Caco-2 (cell line): ENCODE results near the gene TFR2. TPM values are rescaled to one million over a fixed set of nuclear protein-coding genes. Genes with fewer than 3 reads are reported as not detected.

Source experiments
- BruUV-seq: library from RNA; stranded (reverse); fragments of 400-500 nt; replicated peaks from 2 replicates; lab custom pipeline; 2021; lab: Mats Ljungman, UMichigan
- CTCF ChIA-PET: fragments of 300-600 bp; sonication (Branson Sonifier 250); formaldehyde crosslinking; loops from one replicate; lab custom pipeline; 2022; ENCODE audit warnings: antibody characterized with exemption; lab: Charles Lee
- POLR2A ChIA-PET: fragments of 300-600 bp; sonication (Branson Sonifier 250); formaldehyde crosslinking; loops from one replicate; lab custom pipeline; 2022; ENCODE audit warnings: antibody characterized with exemption; lab: Charles Lee
- DNase-seq, 2 experiments: peaks; one replicate each; pipeline versions ENCODE4 v3.0.0 to v3.0.0-alpha.2; 2020 to 2022
- H3K27me3 ChIP-seq: replicated peaks from 2 replicates; pipeline ENCODE4 v1.6.0; 2011; ENCODE audit warnings: low read length; ENCODE audit not compliant: control insufficient read depth, insufficient read depth
- H3K36me3 ChIP-seq: 2 replicates; pipeline ENCODE4 v1.5.1; 2011; ENCODE audit warnings: low read length; ENCODE audit not compliant: control insufficient read depth, insufficient read depth
- H3K4me1 ChIP-seq: fragments of 250-450 bp; sonication (Bioruptor Pico); 2 replicates; pipeline ENCODE4 v1.5.1; 2020; ENCODE audit warnings: mild to moderate bottlenecking
- H3K4me3 ChIP-seq: 2 replicates; pipeline ENCODE4 v1.5.1; 2011; ENCODE audit warnings: low read depth, mild to moderate bottlenecking, control low read depth, low read length
- H3K9me3 ChIP-seq: fragments of 250-450 bp; sonication (Bioruptor Pico); 2 replicates; pipeline ENCODE4 v1.5.1; 2020; ENCODE audit warnings: mild to moderate bottlenecking, moderate library complexity
- H3K27ac Mint-ChIP-seq: one replicate; pipeline ENCODE4 v1.8.0; 2022; ENCODE audit warnings: mixed read lengths; ENCODE audit not compliant: unreplicated experiment
- H3K27me3 Mint-ChIP-seq: one replicate; pipeline ENCODE4 v1.8.0; 2022; ENCODE audit warnings: mixed read lengths; ENCODE audit not compliant: insufficient read depth, unreplicated experiment
- H3K36me3 Mint-ChIP-seq: one replicate; pipeline ENCODE4 v1.8.0; 2022; ENCODE audit warnings: mild to moderate bottlenecking, mixed read lengths; ENCODE audit not compliant: insufficient read depth, unreplicated experiment
- H3K4me1 Mint-ChIP-seq: one replicate; pipeline ENCODE4 v1.8.0; 2022; ENCODE audit warnings: low read depth, mixed read lengths; ENCODE audit not compliant: unreplicated experiment
- H3K4me3 Mint-ChIP-seq: one replicate; pipeline ENCODE4 v1.8.0; 2022; ENCODE audit warnings: mild to moderate bottlenecking, moderate library complexity, mixed read lengths; ENCODE audit not compliant: unreplicated experiment
- H3K9me3 Mint-ChIP-seq: one replicate; pipeline ENCODE4 v1.8.0; 2022; ENCODE audit warnings: mixed read lengths; ENCODE audit not compliant: unreplicated experiment
- CTCF ChIP-seq, 2 experiments: fragments of 200-600 bp in 1 of 2; IDR thresholded peaks; 1 replicate in 1 of 2; 2 replicates in 1 of 2; pipeline versions ENCODE4 v1.5.1 to v1.8.0; 2011 to 2022; ENCODE audit warnings: antibody characterized with exemption in 1 of 2, control low read depth in 1 of 2, inconsistent platforms in 1 of 2, low read depth in 1 of 2, low read length in 1 of 2, mild to moderate bottlenecking in 1 of 2, moderate library complexity in 1 of 2; ENCODE audit not compliant: insufficient read depth in 1 of 2, severe bottlenecking in 1 of 2, unreplicated experiment in 1 of 2
- intact Hi-C: fragments of 100-400 bp; cut with micrococcal nuclease; formaldehyde crosslinking; loops from one replicate; pipeline ENCODE4 v1.10.0; 2022; ENCODE audit not compliant: unreplicated experiment
- total RNA-seq: library from RNA; stranded (reverse); gene quantifications from 2 replicates; pipeline ENCODE4 v1.2.3, GENCODE V29; 2022

Gene TFR2
- total RNA-seq, 1 experiment from 2014 or later: 9.7 TPM

GRCh38 chr7:100640517-100641440 lies 573 bp downstream of the TFR2 start:
- CTCF ChIA-PET: no interaction called here
- POLR2A ChIA-PET: no interaction called here
- intact Hi-C loops: no loop called here
- no TSS peak for BruUV-seq
- H3K27me3 ChIP-seq: no peaks in the 10 kb centered on the region
- Mint-ChIP-seq H3K4me1 (no peaks in the 10 kb centered on the region), H3K36me3 (peaks cover 4% of the 10 kb centered on the region), H3K4me3 (no peak overlapping the region), H3K27ac (no peak overlapping the region), H3K9me3 (no peaks in the 10 kb centered on the region), H3K27me3 (no peaks in the 10 kb centered on the region)
- H3K9me3 ChIP-seq: no peaks in the 10 kb centered on the region
- H3K36me3 ChIP-seq: no peaks in the 10 kb centered on the region
- no peak for TF ChIP-seq CTCF (IDR thresholded peaks at IDR 0.05; ENCODE audit: insufficient read depth in 1 of 2, low read depth in 1 of 2, low read length in 1 of 2, severe bottlenecking in 1 of 2, unreplicated experiment in 1 of 2)
- no peak for DNase-seq
- no peaks in the 10 kb centered on the region for H3K4me1 ChIP-seq
- no peak overlapping the region for H3K4me3 ChIP-seq

- ChIA-PET CTCF (interaction anchor here (1.1 to 1.4 kb wide), 2 partner anchors 28 to 66 kb away, joined by 3 to 6 read pairs; partner anchors contain the start of genes MOSPD3 and POP7), POLR2A (no interaction called here)
- no peaks in the 10 kb centered on the region for H3K36me3 ChIP-seq
- no peaks in the 10 kb centered on the region for H3K27me3 Mint-ChIP-seq
- H3K4me3 Mint-ChIP-seq: no peak overlapping the region
- BruUV-seq: no TSS peak
- no peak for TF ChIP-seq CTCF (IDR thresholded peaks at IDR 0.05; ENCODE audit: insufficient read depth in 1 of 2, low read depth in 1 of 2, low read length in 1 of 2, severe bottlenecking in 1 of 2, unreplicated experiment in 1 of 2)
- H3K9me3 Mint-ChIP-seq: no peaks in the 10 kb centered on the region
- no peaks in the 10 kb centered on the region for H3K4me1 Mint-ChIP-seq
- no peak overlapping the region for H3K27ac Mint-ChIP-seq
- H3K9me3 ChIP-seq: no peaks in the 10 kb centered on the region
- H3K36me3 Mint-ChIP-seq: peaks cover 8% of the 10 kb centered on the region
- no peak for DNase-seq
- H3K4me3 ChIP-seq: no peak overlapping the region
- no peaks in the 10 kb centered on the region for H3K4me1 ChIP-seq
- intact Hi-C loops: no loop called here
- H3K27me3 ChIP-seq: no peaks in the 10 kb centered on the region
Observed at GRCh38 chr7:100639995-100640516, 1.3 kb downstream of the TFR2 start.

GRCh38 chr7:100632951-100633717 lies 8.2 kb downstream of the TFR2 start:
- Mint-ChIP-seq H3K4me3 (peak overlapping the region; percentile 79), H3K36me3 (peaks cover 22% of the 10 kb centered on the region), H3K9me3 (no peaks in the 10 kb centered on the region), H3K27ac (peak overlapping the region; percentile 92), H3K27me3 (no peaks in the 10 kb centered on the region), H3K4me1 (no peaks in the 10 kb centered on the region)
- H3K27me3 ChIP-seq: no peaks in the 10 kb centered on the region
- no peaks in the 10 kb centered on the region for H3K36me3 ChIP-seq
- ChIA-PET CTCF (interaction anchor here (0.6 to 3.5 kb wide), 21 partner anchors 12 to 363 kb away, joined by 3 to 39 read pairs (median 6); partner anchors contain the start of genes EPHB4, FBXO24, GNB2 and LRCH4), POLR2A (interaction anchor here (0.6 to 1.6 kb wide), 6 partner anchors 21 to 73 kb away, joined by 3 to 15 read pairs (median 5); partner anchors contain the start of genes FBXO24, LRCH4, MOSPD3 and POP7)
- no peaks in the 10 kb centered on the region for H3K9me3 ChIP-seq
- no peaks in the 10 kb centered on the region for H3K4me1 ChIP-seq
- intact Hi-C loops: loop anchor here (1.0 to 5.0 kb wide), 3 partner anchors 28 to 59 kb away; partner anchors contain the start of genes GIGYF1 and GNB2
- peak overlapping the region; percentile 52 for H3K4me3 ChIP-seq
- peak; percentile 67 to 70 for TF ChIP-seq CTCF (IDR thresholded peaks at IDR 0.05; ENCODE audit: insufficient read depth in 1 of 2, low read depth in 1 of 2, low read length in 1 of 2, severe bottlenecking in 1 of 2, unreplicated experiment in 1 of 2)
- DNase-seq: peak; percentile 85 to 86
- no TSS peak for BruUV-seq
